A673 (cell line): ENCODE measurements around the gene TEAD1. TPM values are rescaled to one million over a fixed set of nuclear protein-coding genes. Genes with fewer than 3 reads are reported as not detected.

ENCODE experiments used
- BruUV-seq: library from RNA; stranded (reverse); fragments of 400-500 nt; replicated peaks from 2 replicates; lab custom pipeline; 2021; lab: Mats Ljungman, UMichigan
- CTCF ChIA-PET: fragments of 300-600 bp; sonication (Branson Sonifier 250); formaldehyde crosslinking; loops from one replicate; lab custom pipeline; 2022; ENCODE audit warnings: antibody characterized with exemption; lab: Charles Lee
- POLR2A ChIA-PET: fragments of 300-600 bp; sonication (Branson Sonifier 250); formaldehyde crosslinking; loops from one replicate; lab custom pipeline; 2022; ENCODE audit warnings: antibody characterized with exemption; ENCODE audit not compliant: low non-redundant PET; lab: Charles Lee
- DNase-seq: peaks from one replicate; pipeline ENCODE4 v3.0.0-alpha.2; 2015; ENCODE audit warnings: low spot score
- H3K27ac ChIP-seq: fragments of 200-600 bp; sonication (generic); 2 replicates; pipeline ENCODE4 v1.5.1; 2016; ENCODE audit warnings: mixed run types, low read depth, mild to moderate bottlenecking, mixed read lengths, antibody characterized with exemption, low read length; ENCODE audit not compliant: poor library complexity, severe bottlenecking
- H3K27me3 ChIP-seq: fragments of 200-600 bp; sonication (generic); replicated peaks from 2 replicates; pipeline ENCODE4 v1.6.1; 2017; ENCODE audit warnings: mixed run types, low read depth, mild to moderate bottlenecking, mixed read lengths, antibody characterized with exemption, low read length; ENCODE audit not compliant: insufficient read depth, poor library complexity
- H3K36me3 ChIP-seq: fragments of 200-600 bp; sonication (generic); 2 replicates; pipeline ENCODE4 v1.6.1; 2016; ENCODE audit warnings: mixed run types, mild to moderate bottlenecking, mixed read lengths, antibody characterized with exemption, low read length; ENCODE audit not compliant: insufficient read depth, poor library complexity, severe bottlenecking
- H3K4me1 ChIP-seq: fragments of 200-600 bp; sonication (generic); 2 replicates; pipeline ENCODE4 v1.6.1; 2017; ENCODE audit warnings: mixed run types, mild to moderate bottlenecking, mixed read lengths, antibody characterized with exemption, low read length; ENCODE audit not compliant: insufficient read depth, poor library complexity, severe bottlenecking
- H3K4me3 ChIP-seq: fragments of 200-600 bp; sonication (generic); 2 replicates; pipeline ENCODE4 v1.5.1; 2016; ENCODE audit warnings: low read depth, mixed run types, mild to moderate bottlenecking, mixed read lengths, low read length; ENCODE audit not compliant: poor library complexity, severe bottlenecking
- H3K9me3 ChIP-seq: fragments of 200-600 bp; sonication (generic); 2 replicates; pipeline ENCODE4 v1.6.1; 2016; ENCODE audit warnings: mixed run types, low read depth, mild to moderate bottlenecking, mixed read lengths, antibody characterized with exemption, low read length; ENCODE audit not compliant: poor library complexity, severe bottlenecking
- CTCF ChIP-seq: fragments of 300-800, 200-600 bp; sonication (generic); conservative IDR thresholded peaks from 2 replicates; pipeline ENCODE4 v1.5.1; 2017; ENCODE audit warnings: low read depth, mild to moderate bottlenecking, antibody characterized with exemption, low read length, moderate library complexity, mixed read lengths
- EZH2 ChIP-seq: fragments of 200-600 bp; sonication (generic); IDR thresholded peaks from 2 replicates; pipeline ENCODE4 v1.6.1; 2017; ENCODE audit warnings: borderline replicate concordance, low read depth, mild to moderate bottlenecking, mixed read lengths, antibody characterized with exemption, low read length; ENCODE audit not compliant: poor library complexity, severe bottlenecking
- intact Hi-C: fragments of 100-400 bp; cut with micrococcal nuclease; formaldehyde crosslinking; loops from one replicate; pipeline ENCODE4 v1.10.0; 2022; ENCODE audit not compliant: unreplicated experiment
- total RNA-seq: library from RNA; stranded (reverse); gene quantifications from 2 replicates; pipeline ENCODE4 v1.2.3, GENCODE V29; 2021

TEAD1 gene
- total RNA-seq, 1 experiment from 2014 or later: 81.8 TPM

GRCh38 chr11:12762278-12762677 is 88.1 kb downstream of the TEAD1 start:
- POLR2A ChIA-PET: no interaction called here

GRCh38 chr11:12762696-12763324 is 88.6 kb downstream of the TEAD1 start:
- Histone ChIP-seq H3K36me3 (peaks cover 5% of the 10 kb centered on the region), H3K4me3 (no peak overlapping the region), H3K9me3 (no peaks in the 10 kb centered on the region), H3K4me1 (peaks cover 22% of the 10 kb centered on the region), H3K27ac (no peak overlapping the region), H3K27me3 (no peaks in the 10 kb centered on the region)
- BruUV-seq: no TSS peak
- no peak for DNase-seq
- ChIA-PET POLR2A (no interaction called here), CTCF (no interaction called here)
- intact Hi-C loops: no loop called here
- no peak for TF ChIP-seq CTCF
- no peak for TF ChIP-seq EZH2

More at GRCh38 chr11:12762278-12762677, 88.1 kb downstream of the TEAD1 start:
- Histone ChIP-seq H3K36me3 (peaks cover 5% of the 10 kb centered on the region), H3K4me3 (no peak overlapping the region), H3K4me1 (peaks cover 19% of the 10 kb centered on the region), H3K9me3 (no peaks in the 10 kb centered on the region), H3K27me3 (no peaks in the 10 kb centered on the region), H3K27ac (no peak overlapping the region)
- TF ChIP-seq CTCF (no peak), EZH2 (no peak)
- intact Hi-C loops: no loop called here
- CTCF ChIA-PET: no interaction called here
- no peak for DNase-seq
- BruUV-seq: no TSS peak

GRCh38 chr11:12764187-12764914 is 90.1 kb downstream of the TEAD1 start:
- intact Hi-C loops: no loop called here
- no TSS peak for BruUV-seq
- ChIA-PET POLR2A (no interaction called here), CTCF (no interaction called here)
- no peak for TF ChIP-seq EZH2
- TF ChIP-seq CTCF: no peak
- H3K27me3 ChIP-seq: no peaks in the 10 kb centered on the region
- H3K4me1 ChIP-seq: peaks cover 37% of the 10 kb centered on the region
- H3K9me3 ChIP-seq: no peaks in the 10 kb centered on the region
- H3K36me3 ChIP-seq: peaks cover 5% of the 10 kb centered on the region
- H3K4me3 ChIP-seq: no peak overlapping the region
- peak; percentile 19 for DNase-seq
- no peak overlapping the region for H3K27ac ChIP-seq
